ENCODE data around the gene SNX25.

GRCh38 chr4:185309770-185310169, 100.4 kb downstream of the SNX25 start:
- TF ChIP-seq EZH2 (IDR thresholded peaks at IDR 0.05; ENCODE audit: borderline replicate concordance, low read depth, low read length, poor library complexity, severe bottlenecking) (no peak), CTCF (conservative IDR thresholded peaks at IDR 0.05; ENCODE audit: low read depth, low read length) (no peak)

All from A673 (cell line).